GM21390 (cell line): ENCODE data around the gene SPINDOC.
"Not testable (repeated sequence)": the region's sequence is repeated elsewhere in the genome, so short reads cannot be mapped to it uniquely, and the experiment has no call there.

Source experiments
- ATAC-seq: cut with Tn5 transposase; IDR thresholded peaks from one replicate; pipeline ENCODE4 v1.9.1; 2021; ENCODE audit not compliant: unreplicated experiment

Gene SPINDOC

GRCh38 chr11:63850920-63851319, 37.7 kb downstream of the SPINDOC start:
- no peak for ATAC-seq

GRCh38 chr11:63851364-63851763, 38.1 kb downstream of the SPINDOC start:
- ATAC-seq: no peak

GRCh38 chr11:63853476-63853875, 40.2 kb downstream of the SPINDOC start:
- no peak for ATAC-seq

GRCh38 chr11:63854696-63855095, 41.4 kb downstream of the SPINDOC start:
- ATAC-seq: no peak

GRCh38 chr11:63855975-63856374, 42.7 kb downstream of the SPINDOC start:
- no peak for ATAC-seq

GRCh38 chr11:63858628-63859550, 45.6 kb downstream of the SPINDOC start:
- ATAC-seq: no peak

- ATAC-seq: no peak
Observed at GRCh38 chr11:63862923-63863322, 49.7 kb downstream of the SPINDOC start.

GRCh38 chr11:63863620-63864019, 50.4 kb downstream of the SPINDOC start:
- not testable (repeated sequence) for ATAC-seq

GRCh38 chr11:63866211-63866610, 53.0 kb downstream of the SPINDOC start:
- peak; percentile 65 for ATAC-seq

GRCh38 chr11:63867511-63867910, 54.3 kb downstream of the SPINDOC start:
- ATAC-seq: no peak

GRCh38 chr11:63868399-63869064, 55.3 kb downstream of the SPINDOC start:
- no peak for ATAC-seq

- ATAC-seq: no peak
Observed at GRCh38 chr11:63869171-63869591, 55.9 kb downstream of the SPINDOC start.

GRCh38 chr11:63869683-63870082, 56.4 kb downstream of the SPINDOC start:
- ATAC-seq: no peak

- ATAC-seq: no peak
Observed at GRCh38 chr11:63870351-63871140, 57.3 kb downstream of the SPINDOC start.

GRCh38 chr11:63871962-63872799, 58.9 kb downstream of the SPINDOC start:
- peak; percentile 92 for ATAC-seq

GRCh38 chr11:63872800-63873197, 59.5 kb downstream of the SPINDOC start:
- no peak for ATAC-seq

GRCh38 chr11:63873311-63873710, 60.1 kb downstream of the SPINDOC start:
- no peak for ATAC-seq

- ATAC-seq: no peak
Observed at GRCh38 chr11:63874511-63874910, 61.3 kb downstream of the SPINDOC start.

- no peak for ATAC-seq
Observed at GRCh38 chr11:63875506-63876065, 62.3 kb downstream of the SPINDOC start.

- no peak for ATAC-seq
Observed at GRCh38 chr11:63876616-63877015, 63.4 kb downstream of the SPINDOC start.
